ENCODE measurements around the gene GPR151.

Gene GPR151

GRCh38 chr5:146519554-146519953 is 3.6 kb upstream of the GPR151 start:
- no peak for DNase-seq

- DNase-seq: no peak
Observed at GRCh38 chr5:146515473-146516150, 378 bp downstream of the GPR151 start.

GRCh38 chr5:146514575-146514974 is 1.4 kb downstream of the GPR151 start:
- no peak for DNase-seq

- DNase-seq: no peak
Observed at GRCh38 chr5:146513462-146513861, 2.5 kb downstream of the GPR151 start.

GRCh38 chr5:146510559-146511125 is 5.3 kb downstream of the GPR151 start:
- no peak for DNase-seq

GRCh38 chr5:146507428-146507827 is 8.6 kb downstream of the GPR151 start:
- DNase-seq: no peak

- no peak for DNase-seq
Observed at GRCh38 chr5:146499680-146500079, 16.3 kb downstream of the GPR151 start.

GRCh38 chr5:146494656-146495055 is 21.3 kb downstream of the GPR151 start:
- no peak for DNase-seq

GRCh38 chr5:146490089-146490843 is 25.7 kb downstream of the GPR151 start:
- no peak for DNase-seq

- DNase-seq: no peak
Observed at GRCh38 chr5:146484714-146485391, 31.1 kb downstream of the GPR151 start.

GRCh38 chr5:146482775-146483174 is 33.2 kb downstream of the GPR151 start:
- DNase-seq: no peak

GRCh38 chr5:146475906-146476305 is 40.1 kb downstream of the GPR151 start:
- no peak for DNase-seq

GRCh38 chr5:146475190-146475780 is 40.7 kb downstream of the GPR151 start:
- DNase-seq: no peak

GRCh38 chr5:146474065-146474464 is 41.9 kb downstream of the GPR151 start:
- DNase-seq: no peak

GRCh38 chr5:146467760-146468159 is 48.2 kb downstream of the GPR151 start:
- DNase-seq: no peak

- no peak for DNase-seq
Observed at GRCh38 chr5:146466521-146467349, 49.3 kb downstream of the GPR151 start.

- DNase-seq: no peak
Observed at GRCh38 chr5:146463446-146463845, 52.5 kb downstream of the GPR151 start.
